ENCODE data around the gene LRRC56.

GRCh38 chr11:551131-551530 is 13.8 kb downstream of the LRRC56 start:
- TF ChIP-seq POLR2A (IDR thresholded peaks at IDR 0.05; ENCODE audit: low read length) (no peak), BHLHE40 (IDR thresholded peaks at IDR 0.05; ENCODE audit: low read depth, low read length) (no peak), CHD4 (IDR thresholded peaks at IDR 0.05; ENCODE audit: borderline replicate concordance) (no peak), PHF8 (IDR thresholded peaks at IDR 0.05; ENCODE audit: borderline replicate concordance, low read depth) (no peak)
- TF ChIP-seq, protein P1, sequence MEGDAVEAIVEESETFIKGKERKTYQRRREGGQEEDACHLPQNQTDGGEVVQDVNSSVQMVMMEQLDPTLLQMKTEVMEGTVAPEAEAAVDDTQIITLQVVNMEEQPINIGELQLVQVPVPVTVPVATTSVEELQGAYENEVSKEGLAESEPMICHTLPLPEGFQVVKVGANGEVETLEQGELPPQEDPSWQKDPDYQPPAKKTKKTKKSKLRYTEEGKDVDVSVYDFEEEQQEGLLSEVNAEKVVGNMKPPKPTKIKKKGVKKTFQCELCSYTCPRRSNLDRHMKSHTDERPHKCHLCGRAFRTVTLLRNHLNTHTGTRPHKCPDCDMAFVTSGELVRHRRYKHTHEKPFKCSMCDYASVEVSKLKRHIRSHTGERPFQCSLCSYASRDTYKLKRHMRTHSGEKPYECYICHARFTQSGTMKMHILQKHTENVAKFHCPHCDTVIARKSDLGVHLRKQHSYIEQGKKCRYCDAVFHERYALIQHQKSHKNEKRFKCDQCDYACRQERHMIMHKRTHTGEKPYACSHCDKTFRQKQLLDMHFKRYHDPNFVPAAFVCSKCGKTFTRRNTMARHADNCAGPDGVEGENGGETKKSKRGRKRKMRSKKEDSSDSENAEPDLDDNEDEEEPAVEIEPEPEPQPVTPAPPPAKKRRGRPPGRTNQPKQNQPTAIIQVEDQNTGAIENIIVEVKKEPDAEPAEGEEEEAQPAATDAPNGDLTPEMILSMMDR (IDR thresholded peaks at IDR 0.05), result no peak
- TF ChIP-seq, protein P2, sequence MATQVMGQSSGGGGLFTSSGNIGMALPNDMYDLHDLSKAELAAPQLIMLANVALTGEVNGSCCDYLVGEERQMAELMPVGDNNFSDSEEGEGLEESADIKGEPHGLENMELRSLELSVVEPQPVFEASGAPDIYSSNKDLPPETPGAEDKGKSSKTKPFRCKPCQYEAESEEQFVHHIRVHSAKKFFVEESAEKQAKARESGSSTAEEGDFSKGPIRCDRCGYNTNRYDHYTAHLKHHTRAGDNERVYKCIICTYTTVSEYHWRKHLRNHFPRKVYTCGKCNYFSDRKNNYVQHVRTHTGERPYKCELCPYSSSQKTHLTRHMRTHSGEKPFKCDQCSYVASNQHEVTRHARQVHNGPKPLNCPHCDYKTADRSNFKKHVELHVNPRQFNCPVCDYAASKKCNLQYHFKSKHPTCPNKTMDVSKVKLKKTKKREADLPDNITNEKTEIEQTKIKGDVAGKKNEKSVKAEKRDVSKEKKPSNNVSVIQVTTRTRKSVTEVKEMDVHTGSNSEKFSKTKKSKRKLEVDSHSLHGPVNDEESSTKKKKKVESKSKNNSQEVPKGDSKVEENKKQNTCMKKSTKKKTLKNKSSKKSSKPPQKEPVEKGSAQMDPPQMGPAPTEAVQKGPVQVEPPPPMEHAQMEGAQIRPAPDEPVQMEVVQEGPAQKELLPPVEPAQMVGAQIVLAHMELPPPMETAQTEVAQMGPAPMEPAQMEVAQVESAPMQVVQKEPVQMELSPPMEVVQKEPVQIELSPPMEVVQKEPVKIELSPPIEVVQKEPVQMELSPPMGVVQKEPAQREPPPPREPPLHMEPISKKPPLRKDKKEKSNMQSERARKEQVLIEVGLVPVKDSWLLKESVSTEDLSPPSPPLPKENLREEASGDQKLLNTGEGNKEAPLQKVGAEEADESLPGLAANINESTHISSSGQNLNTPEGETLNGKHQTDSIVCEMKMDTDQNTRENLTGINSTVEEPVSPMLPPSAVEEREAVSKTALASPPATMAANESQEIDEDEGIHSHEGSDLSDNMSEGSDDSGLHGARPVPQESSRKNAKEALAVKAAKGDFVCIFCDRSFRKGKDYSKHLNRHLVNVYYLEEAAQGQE (IDR thresholded peaks at IDR 0.05), result no peak
